Tibial nerve (tissue), 4 donors: Measurements from ENCODE around the gene CISD3. TPM values are rescaled to one million over a fixed set of nuclear protein-coding genes. Genes with fewer than 3 reads are reported as not detected.

Experiments
- DNase-seq, 2 donors: peaks; one replicate each; pipeline ENCODE4 v3.0.0-alpha.2; 2019; ENCODE audit warnings: low spot score in 2 of 2
- H3K27ac ChIP-seq, 4 donors: fragments of 200-600 bp; sonication (generic) in 3 of 4; one replicate each; pipeline ENCODE4 v1.5.1; 2017 to 2019; ENCODE audit warnings: mild to moderate bottlenecking in 1 of 4
- H3K27me3 ChIP-seq, 2 donors: fragments of 200-600 bp; sonication (generic) in 1 of 2; one replicate each; pipeline versions ENCODE4 v1.5.1 to v1.6.0; 2017 to 2019
- H3K36me3 ChIP-seq, 3 donors: fragments of 200-600 bp; sonication (generic); one replicate each; pipeline ENCODE4 v1.5.1; 2018 to 2019
- H3K4me1 ChIP-seq, 4 donors: fragments of 200-600 bp; sonication (generic) in 3 of 4; one replicate each; pipeline ENCODE4 v1.5.1; 2017 to 2019
- H3K4me3 ChIP-seq, 4 donors: fragments of 200-600 bp; sonication (generic) in 3 of 4; one replicate each; pipeline ENCODE4 v1.5.1; 2017 to 2019; ENCODE audit warnings: mild to moderate bottlenecking in 1 of 4, moderate library complexity in 1 of 4
- H3K9me3 ChIP-seq, 4 donors: fragments of 200-600 bp; sonication (generic) in 3 of 4; one replicate each; pipeline ENCODE4 v1.5.1; 2017 to 2019
- CTCF ChIP-seq, 5 experiments: fragments of 200-600 bp in 3 of 5; fragments of 450-650 bp in 2 of 5; sonication (generic) in 3 of 5; IDR thresholded peaks; one replicate each; pipeline ENCODE4 v1.5.1; 2016 to 2019; ENCODE audit warnings: antibody characterized with exemption in 5 of 5, mild to moderate bottlenecking in 3 of 5, moderate library complexity in 2 of 5
- EP300 ChIP-seq, 2 donors: sonication (generic); formaldehyde crosslinking; IDR thresholded peaks; one replicate each; pipeline ENCODE4 v1.6.1; 2017; ENCODE audit warnings: antibody characterized with exemption in 2 of 2, mild to moderate bottlenecking in 1 of 2
- POLR2A ChIP-seq, 2 donors: fragments of 450-650 bp; IDR thresholded peaks; one replicate each; pipeline ENCODE4 v1.6.1; 2017; ENCODE audit warnings: antibody characterized with exemption in 2 of 2, mild to moderate bottlenecking in 2 of 2, moderate library complexity in 2 of 2
- WGBS, 2 donors: methylation state at CpG; one replicate each; pipeline ENCODE4 v1.1.5; 2018; 5-methylcytosine and 5-hydroxymethylcytosine counted together
- total RNA-seq, 4 donors: library from RNA; depleted of rRNA; stranded (reverse); fragments of >200 nt; gene quantifications; one replicate each; pipeline ENCODE4 v1.1.0, GENCODE V29; 2016

Gene CISD3
- total RNA-seq, 4 donors from 2014 or later, result 10.2 to 19.2 (median 16.5) TPM

GRCh38 chr17:38732376-38733281, 2.5 kb downstream of the CISD3 start:
- H3K4me1 ChIP-seq, result peaks cover 0 to 79% (median 35%) of the 10 kb centered on the region in 4 donors
- no peaks in the 10 kb centered on the region for H3K27me3 ChIP-seq
- TF ChIP-seq POLR2A (IDR thresholded peaks at IDR 0.05), result no peak
- no peak for TF ChIP-seq EP300 (IDR thresholded peaks at IDR 0.05)
- no peak for TF ChIP-seq CTCF (IDR thresholded peaks at IDR 0.05)
- peaks cover 0 to 51% (median 0%) of the 10 kb centered on the region in 3 donors for H3K36me3 ChIP-seq
- H3K27ac ChIP-seq, result peak overlapping the region in 3 of 4 donors; percentile 21 to 89 (median 89)
- no peaks in the 10 kb centered on the region for H3K9me3 ChIP-seq
- 72 to 73% methylated on average over 7 of the region's 7 CpGs for WGBS, 2 donors
- DNase-seq, result no peak
- H3K4me3 ChIP-seq, result no peak overlapping the region

GRCh38 chr17:38733282-38733981, 3.3 kb downstream of the CISD3 start:
- Histone ChIP-seq H3K27me3 (no peaks in the 10 kb centered on the region), H3K4me3 (no peak overlapping the region), H3K9me3 (no peaks in the 10 kb centered on the region), H3K27ac (peak overlapping the region in 3 of 4 donors; percentile 21 to 89 (median 32)), H3K36me3 (peaks cover 0 to 59% (median 3%) of the 10 kb centered on the region in 3 donors), H3K4me1 (peaks cover 0 to 71% (median 32%) of the 10 kb centered on the region in 4 donors)
- no peak for DNase-seq
- TF ChIP-seq EP300 (IDR thresholded peaks at IDR 0.05) (no peak), POLR2A (IDR thresholded peaks at IDR 0.05) (no peak), CTCF (IDR thresholded peaks at IDR 0.05) (no peak)
- WGBS, 2 donors, result 69 to 73% methylated on average over 9 of the region's 9 CpGs

- peaks cover 0 to 62% (median 27%) of the 10 kb centered on the region in 4 donors for H3K4me1 ChIP-seq
- no peaks in the 10 kb centered on the region for H3K27me3 ChIP-seq
- no peaks in the 10 kb centered on the region for H3K9me3 ChIP-seq
- TF ChIP-seq POLR2A (IDR thresholded peaks at IDR 0.05) (no peak), EP300 (IDR thresholded peaks at IDR 0.05) (no peak), CTCF (IDR thresholded peaks at IDR 0.05) (no peak)
- WGBS, 2 donors, result 58 to 63% methylated on average over 15 of the region's 15 CpGs
- peak overlapping the region in 3 of 4 donors; percentile 21 to 89 (median 55) for H3K27ac ChIP-seq
- no peak for DNase-seq
- no peak overlapping the region for H3K4me3 ChIP-seq
- peaks cover 0 to 68% (median 3%) of the 10 kb centered on the region in 3 donors for H3K36me3 ChIP-seq
Measured at GRCh38 chr17:38733982-38734973, 4.1 kb downstream of the CISD3 start.

GRCh38 chr17:38735161-38735997, 5.2 kb downstream of the CISD3 start:
- Histone ChIP-seq H3K4me3 (no peak overlapping the region), H3K36me3 (peaks cover 0 to 77% (median 3%) of the 10 kb centered on the region in 3 donors), H3K4me1 (peaks cover 0 to 57% (median 22%) of the 10 kb centered on the region in 4 donors), H3K9me3 (no peaks in the 10 kb centered on the region), H3K27ac (peak overlapping the region in 3 of 4 donors; percentile 32 to 55 (median 40)), H3K27me3 (no peaks in the 10 kb centered on the region)
- peak in 1 of 2 donors; percentile 56 for DNase-seq
- 37 to 40% methylated on average over 23 of the region's 23 CpGs for WGBS, 2 donors
- TF ChIP-seq CTCF (IDR thresholded peaks at IDR 0.05) (peak; percentile 93 to 97 (median 95)), EP300 (IDR thresholded peaks at IDR 0.05) (no peak), POLR2A (IDR thresholded peaks at IDR 0.05) (no peak)
